ENCODE measurements around the gene ZNF791.
A peak's percentile ranks its signal among the peaks of the same experiment; 100 is the strongest.
"Not testable (repeated sequence)": the region's sequence is repeated elsewhere in the genome, so short reads cannot be mapped to it uniquely, and the experiment has no call there.

Gene ZNF791

GRCh38 chr19:12667731-12668302, 57.1 kb downstream of the ZNF791 start:
- DNase-seq, result no peak

DNA sequence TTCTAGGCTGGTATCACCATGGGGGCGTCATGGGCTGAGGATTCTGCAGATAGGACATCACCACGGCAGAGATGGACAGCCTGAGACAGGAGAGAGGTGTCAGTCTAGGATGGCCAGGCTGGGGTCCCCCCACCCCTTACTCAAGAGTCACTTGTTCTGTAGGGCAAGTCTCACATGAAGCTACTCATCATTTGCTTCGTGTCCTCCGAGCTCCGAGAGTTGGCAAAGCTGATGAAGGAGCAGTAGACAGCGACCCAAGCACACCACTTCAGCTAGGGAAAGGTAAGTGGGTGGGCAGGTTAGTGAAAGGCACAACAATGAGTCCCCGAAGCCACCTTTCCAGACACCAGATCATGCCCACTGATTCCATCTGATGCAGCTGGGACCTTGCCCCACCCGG, 57.6 kb downstream of the ZNF791 start:
- DNase-seq, result no peak

DNA sequence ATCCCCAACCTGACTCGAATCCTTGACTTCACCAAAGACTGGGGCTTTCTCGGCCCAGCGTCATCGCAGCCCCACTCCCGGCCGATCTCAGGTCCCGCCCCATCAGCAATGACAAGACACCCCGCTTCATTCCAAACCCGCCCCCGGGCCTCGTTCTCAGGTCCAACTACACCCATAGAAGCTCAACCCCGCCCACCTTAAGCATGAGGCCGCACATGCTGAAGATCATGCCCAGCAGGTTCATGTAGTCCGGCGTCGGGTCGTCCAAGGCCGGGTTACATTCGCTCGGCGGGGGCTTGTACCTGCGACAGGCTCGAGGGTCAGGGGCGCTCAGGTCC, 58.2 kb downstream of the ZNF791 start:
- peak; percentile 22 for DNase-seq

GRCh38 chr19:12669270-12670158, 58.8 kb downstream of the ZNF791 start:
- DNase-seq, result peak; percentile 80

DNA sequence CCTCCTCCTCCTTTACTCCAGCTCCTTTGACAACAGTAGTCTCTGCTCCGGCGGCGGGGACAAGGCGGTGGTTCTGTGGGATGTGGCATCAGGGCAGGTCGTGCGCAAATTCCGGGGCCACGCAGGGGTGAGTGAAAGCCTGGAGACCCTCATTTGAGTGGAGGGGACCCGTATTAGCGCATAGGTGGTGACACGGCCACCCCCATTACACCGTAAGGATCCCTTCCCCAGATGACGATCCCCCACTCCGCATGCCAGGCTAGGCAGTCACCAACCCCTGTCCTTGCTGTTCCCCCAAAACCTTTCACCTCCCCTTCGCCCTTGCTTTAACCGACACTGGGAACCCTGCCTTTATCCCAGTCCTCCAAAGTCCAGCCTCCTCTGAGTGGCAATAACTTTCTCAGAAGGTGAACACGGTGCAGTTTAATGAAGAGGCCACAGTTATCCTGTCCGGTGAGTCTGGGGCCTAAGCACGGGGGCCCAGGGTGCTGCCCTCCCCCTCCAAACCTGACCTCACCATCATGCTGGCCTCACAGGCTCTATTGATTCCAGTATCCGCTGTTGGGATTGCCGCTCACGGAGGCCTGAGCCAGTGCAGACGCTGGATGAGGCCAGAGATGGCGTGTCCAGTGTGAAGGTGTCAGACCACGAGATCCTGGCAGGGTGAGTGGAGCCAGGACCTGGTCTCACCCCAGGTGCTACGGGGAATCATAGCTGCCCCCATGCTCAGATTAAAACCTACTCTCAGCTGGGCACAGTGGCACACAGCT, 59.6 kb downstream of the ZNF791 start:
- DNase-seq, result no peak

DNA sequence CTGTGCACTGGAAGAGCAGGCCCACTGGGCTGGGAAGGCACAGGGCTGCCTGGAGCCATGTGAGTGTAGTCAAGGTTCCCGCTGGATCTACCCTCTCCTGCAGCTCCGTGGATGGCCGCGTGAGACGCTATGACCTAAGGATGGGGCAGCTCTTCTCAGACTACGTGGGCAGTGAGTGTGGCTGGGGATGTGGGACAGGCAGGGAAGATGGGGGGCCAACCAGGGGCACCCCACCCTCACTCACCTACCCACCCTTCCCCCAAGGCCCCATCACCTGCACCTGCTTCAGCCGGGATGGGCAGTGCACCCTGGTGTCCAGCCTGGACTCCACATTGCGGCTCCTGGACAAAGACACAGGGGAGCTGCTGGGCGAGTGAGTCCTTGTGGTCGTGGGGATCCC, 62.0 kb downstream of the ZNF791 start:
- DNase-seq, result no peak

- no peak for DNase-seq
Measured at GRCh38 chr19:12675399-12675798, 64.7 kb downstream of the ZNF791 start.

DNA sequence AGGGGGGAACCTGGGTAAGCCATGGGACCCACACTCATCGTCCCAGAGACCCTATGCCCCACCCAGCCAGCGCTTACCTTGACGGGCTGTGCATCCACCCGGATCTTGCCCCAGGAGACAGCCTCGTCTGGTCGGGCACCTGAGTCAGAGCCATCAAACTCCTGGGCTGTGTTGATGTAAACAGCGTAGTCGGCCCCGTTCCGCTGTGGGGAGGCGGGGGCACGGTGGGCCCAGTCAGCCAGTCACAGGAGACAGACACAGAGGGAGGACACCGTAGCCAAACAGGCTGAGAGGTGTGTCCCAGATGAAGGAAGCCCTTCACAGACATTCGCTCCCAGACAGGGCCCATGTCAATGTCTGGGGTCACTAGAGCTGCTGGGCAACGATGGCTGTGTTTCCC, 65.2 kb downstream of the ZNF791 start:
- no peak for DNase-seq

- peak; percentile 72 for DNase-seq
Measured at GRCh38 chr19:12676384-12676792, 65.7 kb downstream of the ZNF791 start.

DNA sequence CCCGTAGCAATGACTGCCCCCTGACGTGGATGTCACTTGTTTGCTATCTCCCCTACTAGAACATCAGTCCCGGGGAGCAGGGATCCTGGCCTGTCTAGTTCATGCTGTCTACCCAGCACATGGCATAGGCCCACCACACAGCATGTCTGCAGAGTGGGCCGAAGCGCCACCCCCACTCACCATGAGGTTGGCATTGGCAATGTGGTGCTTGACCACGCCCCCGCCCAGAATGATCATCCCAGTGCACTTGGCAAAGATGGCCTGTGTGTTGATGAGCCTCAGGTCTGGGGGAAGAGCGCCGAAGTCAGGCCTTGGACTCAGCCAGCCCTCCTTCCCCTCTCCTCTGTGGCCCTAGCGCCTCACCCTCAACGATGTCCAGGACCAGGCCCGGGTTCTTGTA, 66.2 kb downstream of the ZNF791 start:
- DNase-seq, result no peak

DNA sequence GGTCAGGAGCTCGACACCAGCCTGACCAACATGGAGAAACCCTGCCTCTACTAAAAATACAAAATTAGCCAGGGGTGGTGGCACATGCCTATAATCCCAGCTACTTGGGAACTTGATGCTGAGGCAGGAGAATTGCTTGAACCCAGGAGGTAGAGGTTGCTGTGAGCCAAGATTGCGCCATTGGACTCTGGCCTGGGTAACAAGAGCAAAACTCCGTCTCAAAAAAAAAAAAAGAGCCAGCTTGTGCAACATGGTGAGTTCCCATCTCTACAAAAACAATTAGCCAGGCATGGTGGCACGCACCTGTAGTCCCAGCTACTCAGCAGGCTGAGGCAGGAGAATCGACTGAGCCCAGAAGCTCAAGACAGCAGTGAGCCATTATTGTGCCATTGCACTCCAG, 67.3 kb downstream of the ZNF791 start:
- not testable (repeated sequence) for DNase-seq

- DNase-seq, result no peak
Measured at GRCh38 chr19:12680034-12680433, 69.3 kb downstream of the ZNF791 start.

- peak; percentile 98 for DNase-seq
Measured at GRCh38 chr19:12681074-12681987, 70.6 kb downstream of the ZNF791 start, which contains the start of gene DHPS. Gene DHPS, minus strand, starts transcription at chr19:12681880. Its CDS starts 114 bp downstream, at chr19:12681766.

All from fibroblast of skin of scalp (primary cell).